GM18517 (cell line): Measurements from ENCODE around the gene HIGD1A.
A peak's percentile ranks its signal among the peaks of the same experiment; 100 is the strongest.

Experiments
- ATAC-seq: cut with Tn5 transposase; IDR thresholded peaks from one replicate; pipeline ENCODE4 v1.9.1; 2021; ENCODE audit warnings: mild to moderate bottlenecking, moderate library complexity; ENCODE audit not compliant: unreplicated experiment

The HIGD1A gene

DNA sequence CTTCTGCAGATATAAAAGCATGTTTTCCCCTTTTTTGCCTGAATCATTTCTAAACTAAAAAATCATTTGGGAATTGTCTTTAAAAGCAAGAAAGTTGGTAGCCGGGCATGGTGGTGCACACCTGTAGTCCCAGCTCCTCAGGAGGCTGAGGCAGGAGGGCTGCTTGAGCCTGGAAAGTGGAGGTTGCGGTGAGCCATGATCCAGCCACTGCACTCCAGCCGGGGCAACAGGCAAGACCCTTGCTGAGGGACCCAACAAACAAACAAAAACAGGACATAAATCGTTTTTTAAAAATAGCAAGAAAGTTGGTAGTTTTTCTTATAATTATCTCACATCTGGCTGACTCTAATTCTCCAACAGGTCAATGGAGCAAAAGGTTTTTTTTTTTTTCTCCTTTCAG is 2.5 kb downstream of the HIGD1A start:
- ATAC-seq: no peak

DNA sequence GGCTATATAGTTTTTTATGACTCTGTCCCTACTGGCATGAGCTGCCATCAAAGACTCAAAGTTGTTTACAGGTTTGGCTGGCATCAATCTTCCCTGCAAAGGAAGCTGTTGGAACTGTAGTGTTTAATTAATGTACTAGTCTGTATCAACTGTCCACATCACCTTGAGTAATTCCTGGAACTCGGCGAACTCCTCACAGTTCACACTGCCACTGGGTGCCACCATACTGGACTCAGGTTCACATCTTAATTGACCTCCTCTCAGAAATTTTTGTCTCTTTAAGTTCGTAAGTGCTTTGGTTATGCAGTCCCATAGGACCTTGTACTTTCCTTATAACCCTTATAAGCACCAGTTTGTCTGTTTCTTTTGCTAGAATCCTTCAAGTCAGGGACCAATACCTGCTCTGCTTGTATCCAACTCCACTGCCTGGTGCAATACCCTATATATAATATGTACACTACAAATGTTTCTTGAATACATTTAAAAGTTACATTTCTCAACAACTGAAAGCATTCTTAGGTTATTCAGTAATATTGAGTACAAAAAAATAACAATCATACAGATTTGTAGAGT is 3.2 kb downstream of the HIGD1A start:
- no peak for ATAC-seq

DNA sequence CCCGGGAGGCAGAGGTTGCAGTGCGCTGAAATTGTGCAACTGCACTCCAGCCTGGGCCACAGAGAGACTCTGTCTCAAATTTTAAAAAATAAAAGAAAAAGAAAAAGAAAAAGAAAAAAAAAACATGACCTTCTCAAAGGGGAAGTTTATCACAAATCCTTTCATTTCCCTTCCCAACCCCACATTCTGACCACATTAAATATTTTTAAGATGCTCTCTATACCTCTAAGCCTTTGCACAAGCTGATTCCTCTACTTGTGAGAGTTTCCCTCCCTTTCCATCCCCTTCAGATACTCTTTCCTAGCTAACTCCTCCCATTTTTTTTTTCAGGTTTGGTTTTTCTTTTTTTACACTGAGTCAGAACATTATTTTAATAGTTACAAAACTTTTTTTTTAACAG is 4.0 kb downstream of the HIGD1A start:
- no peak for ATAC-seq

DNA sequence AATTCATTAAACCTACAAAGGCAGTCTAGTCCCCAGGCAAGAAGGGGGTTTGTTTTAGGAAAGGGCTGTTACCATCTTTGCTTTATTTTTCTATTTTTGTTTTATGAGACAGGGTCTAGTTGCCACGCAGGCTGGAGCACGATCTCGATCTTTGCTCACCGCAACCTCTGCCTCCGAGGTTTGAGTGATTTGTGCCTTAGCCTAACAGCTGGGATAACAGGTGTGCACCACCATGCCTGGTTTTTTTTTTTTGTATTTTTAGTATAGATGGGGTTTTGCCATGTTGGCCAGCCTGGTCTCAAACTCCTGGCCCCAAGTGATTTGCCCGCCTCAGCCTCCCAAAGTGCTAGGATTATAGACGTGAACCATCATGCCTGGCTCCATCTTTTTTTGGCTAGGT is 4.9 kb downstream of the HIGD1A start:
- ATAC-seq: no peak

DNA sequence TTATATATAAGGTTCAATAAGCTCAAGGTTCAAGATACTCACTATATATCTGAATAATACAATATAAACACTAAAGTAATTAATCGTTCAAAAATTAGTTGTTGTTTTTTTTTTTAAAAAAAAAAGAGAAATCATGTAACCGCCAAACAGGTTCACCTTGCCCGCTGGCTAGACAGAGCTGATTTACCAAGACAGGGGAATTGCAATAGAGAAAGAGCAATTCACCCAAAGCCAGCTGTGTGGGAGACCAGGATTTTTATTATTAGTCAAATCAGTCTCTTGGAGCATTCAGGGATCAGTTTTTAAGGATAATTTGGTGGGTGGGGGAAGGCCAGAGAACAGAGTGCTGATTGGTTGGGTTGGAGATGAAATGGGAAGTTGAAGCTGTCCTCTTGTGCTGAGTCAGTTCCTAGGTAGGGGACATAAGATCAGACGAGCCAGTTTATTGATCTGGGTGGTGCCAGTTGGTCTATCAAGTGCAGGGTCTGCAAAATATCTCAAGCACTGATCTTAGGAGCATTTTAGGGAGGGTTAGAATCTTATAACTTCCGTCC is 7.9 kb downstream of the HIGD1A start:
- no peak for ATAC-seq

DNA sequence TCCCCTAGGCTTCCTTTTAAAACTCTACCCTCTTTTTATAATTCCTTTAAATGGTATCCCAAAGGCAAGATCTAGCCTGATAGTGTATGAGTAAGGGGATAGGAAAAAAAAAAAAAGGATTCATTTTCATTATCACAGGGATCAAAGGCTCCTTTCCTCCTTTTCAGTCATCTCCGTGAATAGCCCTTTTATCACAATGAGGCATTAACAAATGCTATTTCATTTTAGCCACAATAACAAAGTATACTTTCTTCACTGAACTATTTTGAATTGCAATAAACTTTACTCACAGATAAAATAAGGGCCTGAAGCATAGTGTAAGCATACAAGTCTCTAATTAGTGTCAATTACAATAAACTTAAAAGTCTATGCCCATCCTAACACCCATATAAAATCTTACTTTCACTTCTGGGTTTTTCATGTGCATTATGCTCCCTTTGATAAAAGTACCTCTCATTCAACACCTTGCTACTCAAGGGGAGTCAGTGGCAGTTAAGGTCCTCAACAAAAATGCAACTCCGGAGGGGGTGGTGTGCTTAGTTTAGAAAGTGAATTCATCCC is 8.6 kb downstream of the HIGD1A start:
- no peak for ATAC-seq

DNA sequence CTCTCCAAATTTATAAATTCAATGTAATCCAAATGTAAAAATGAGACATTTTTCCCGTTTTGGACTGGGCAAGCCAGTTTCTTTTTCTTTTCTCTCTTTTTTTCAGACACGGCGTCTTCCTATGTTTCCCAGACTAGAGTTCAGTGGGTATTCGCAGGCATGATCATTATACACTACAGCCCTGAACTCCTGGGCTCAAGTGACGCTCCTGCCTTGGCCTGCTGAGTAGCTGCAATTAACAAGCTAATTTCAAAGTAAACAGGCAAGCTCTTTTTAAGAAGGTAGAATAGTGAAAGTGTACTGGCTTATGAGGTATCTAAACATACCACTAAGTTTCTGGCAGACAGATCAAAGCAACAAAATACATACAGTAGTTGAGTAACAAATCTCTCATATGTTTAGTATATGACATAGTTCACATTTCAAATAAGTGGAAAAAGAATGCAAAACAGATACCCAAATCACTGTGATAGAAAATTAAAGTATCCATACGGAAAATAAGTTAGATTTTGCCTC is 13.5 kb downstream of the HIGD1A start:
- no peak for ATAC-seq

DNA sequence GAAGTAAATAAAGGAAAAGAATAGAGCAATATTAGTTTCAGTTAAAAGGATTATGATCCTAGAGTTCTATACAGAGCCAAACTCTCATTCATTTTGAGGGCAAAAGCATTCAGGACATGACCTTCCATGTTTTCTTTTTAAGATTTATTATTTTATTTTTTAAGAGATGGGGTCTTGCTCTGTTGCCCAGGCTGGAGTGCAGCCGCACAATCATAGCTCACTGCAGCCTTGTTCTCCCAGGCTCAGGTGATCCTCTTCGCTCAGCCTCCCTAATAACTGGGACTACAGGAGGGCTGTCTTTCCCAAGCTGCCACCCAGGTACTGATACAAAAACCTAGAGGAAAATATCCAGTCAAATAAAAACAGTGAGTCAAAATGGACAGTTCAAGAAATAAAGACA is 17.7 kb downstream of the HIGD1A start:
- ATAC-seq: no peak

DNA sequence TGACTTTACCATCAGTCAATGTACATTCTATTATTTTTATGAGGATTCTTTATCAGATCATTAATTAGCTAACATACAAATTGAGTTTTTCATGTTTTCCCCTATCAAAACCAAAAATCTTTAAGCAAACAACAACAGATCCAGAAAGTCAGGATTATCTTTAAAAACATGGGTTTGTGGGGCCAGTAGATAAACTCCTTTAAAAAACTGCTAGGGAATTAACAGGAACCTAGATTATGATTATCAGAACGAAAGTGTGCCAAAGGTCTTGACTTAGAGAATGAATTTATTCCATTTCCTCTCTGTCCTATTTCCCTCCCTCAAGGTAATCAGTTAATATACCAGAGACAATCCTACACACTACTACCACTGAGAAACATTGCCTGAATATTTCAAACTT is 18.1 kb downstream of the HIGD1A start:
- no peak for ATAC-seq

DNA sequence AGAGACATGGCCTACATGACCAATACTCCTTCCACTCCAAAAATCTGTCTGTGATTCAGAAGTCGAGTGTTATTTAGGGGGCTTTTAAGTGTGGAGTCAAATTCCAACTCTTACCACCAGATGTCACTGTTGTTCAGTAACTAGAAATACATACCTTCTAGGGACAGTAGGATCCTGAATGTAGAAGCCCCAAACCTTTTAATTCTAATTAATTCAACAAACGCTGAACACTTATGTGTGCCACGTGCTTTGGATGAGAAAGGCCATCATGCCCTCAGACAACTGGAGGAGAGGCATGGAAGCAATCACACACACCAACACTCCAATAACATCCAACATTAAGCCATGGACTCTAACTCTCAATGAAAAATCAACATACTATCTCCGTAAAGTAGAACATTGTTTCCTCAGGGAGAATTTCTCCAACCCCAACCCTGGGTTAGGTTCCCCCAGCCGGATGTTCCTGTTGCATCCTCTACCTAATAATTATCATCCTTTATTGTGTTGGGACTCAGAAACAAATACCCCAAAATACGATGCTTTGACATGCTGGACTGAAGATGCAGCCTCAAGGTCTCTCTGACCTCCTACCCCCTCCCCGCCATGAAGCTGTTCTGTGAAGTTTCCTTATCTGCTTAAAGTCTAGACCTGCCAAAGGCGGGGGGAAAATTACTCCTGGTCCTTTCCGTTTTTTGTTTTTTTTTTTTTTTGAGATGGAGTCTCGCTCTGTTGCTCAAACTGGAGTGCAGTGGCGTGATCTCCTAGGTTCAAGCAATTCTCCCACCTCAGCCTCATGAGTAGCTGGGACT is 23.2 kb downstream of the HIGD1A start:
- ATAC-seq: no peak

DNA sequence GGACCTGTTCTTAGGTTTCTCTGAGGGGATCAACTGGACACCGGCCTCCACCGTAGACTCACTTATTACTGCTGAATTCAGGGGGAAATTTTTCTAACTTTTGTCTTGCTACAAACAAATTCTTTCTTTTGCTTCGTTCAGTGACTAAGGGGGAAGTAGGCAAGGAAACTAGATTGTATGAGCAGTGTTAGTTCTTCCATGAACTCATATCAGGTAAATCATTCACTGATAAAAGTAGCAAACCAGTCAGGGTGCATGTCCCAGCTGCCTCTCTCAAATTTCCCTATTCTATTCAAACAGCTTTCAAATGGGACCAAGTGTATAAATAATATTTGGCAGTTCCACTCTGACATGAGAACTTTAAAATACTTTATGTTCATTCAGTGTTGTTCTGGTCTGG is 23.9 kb downstream of the HIGD1A start:
- no peak for ATAC-seq

DNA sequence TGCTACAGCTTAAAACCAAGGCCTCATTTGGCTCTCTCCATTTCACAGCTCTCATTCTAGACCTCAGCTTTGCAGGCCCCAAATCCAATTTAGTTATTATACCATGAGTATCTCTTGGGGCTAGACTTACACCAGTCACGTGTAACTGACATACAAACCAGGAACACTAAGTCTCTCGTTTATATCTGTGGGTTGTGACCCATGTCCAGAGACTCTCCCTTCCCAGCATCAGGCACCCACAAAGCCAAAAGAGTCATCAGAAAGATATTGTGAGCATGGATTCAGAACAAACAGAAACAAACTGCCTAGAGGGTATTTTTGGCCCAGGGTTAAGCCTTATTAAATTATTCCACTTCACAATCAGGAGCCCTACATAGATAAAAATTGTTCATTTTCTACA is 25.6 kb downstream of the HIGD1A start:
- no peak for ATAC-seq

DNA sequence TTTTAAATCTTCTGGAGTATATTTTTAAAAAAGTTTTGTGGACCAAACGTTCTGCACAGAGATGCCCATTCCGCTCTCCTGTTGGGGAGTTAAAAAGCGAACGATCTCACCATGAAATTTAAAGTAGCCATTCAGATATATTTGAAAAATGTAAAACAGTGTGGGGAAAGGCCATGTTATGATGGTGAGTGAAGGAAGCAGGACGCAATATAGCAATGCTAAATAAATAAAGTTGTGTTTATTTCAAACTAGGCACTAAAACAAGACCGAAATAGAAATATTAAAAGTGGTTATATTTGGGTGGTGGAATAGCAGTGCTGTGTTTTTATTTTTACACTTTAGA is 30.9 kb downstream of the HIGD1A start:
- ATAC-seq: peak; percentile 21

DNA sequence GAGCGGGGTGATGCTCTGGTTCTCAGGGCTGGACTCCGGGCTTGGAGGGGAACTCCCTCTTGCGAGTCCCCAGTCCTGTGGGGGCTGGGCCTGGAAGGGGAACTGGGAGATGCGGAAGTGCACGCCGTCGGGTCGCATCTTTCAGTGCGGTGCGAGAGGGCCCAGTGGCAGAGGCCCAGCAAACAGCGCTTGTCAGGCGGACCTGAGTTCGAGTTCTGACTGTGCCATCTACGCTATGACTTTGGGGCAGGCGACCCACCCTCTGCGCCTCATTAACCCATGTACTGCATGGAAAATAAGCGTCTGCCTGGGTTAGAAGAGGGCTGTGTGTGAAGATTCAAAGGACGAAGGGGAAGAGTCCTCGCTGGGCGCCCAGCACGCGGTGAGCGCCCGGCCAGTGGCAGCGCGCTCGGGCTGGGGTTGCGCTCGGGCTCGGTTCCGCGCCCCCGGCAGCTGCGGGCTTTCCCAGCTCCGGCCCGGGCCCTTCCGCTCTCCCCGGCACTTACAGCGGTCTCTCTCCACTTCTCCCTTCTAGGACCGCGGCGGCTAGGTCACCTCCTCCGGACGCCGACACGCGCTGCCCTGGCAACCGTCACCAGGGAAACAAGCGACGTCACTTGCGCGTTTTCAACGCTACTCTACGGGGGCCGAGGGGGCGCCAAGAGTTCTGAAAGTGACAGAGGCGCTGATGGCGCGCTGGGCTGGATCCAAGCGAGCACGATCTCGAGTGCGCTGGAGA is 31.5 kb downstream of the HIGD1A start, which contains the start of gene CCDC13:
TSS of gene CCDC13 (minus strand) at position 584 of the 739 bp plus-strand sequence. CDS start 14,908 bp downstream, outside the sequence.
- peak; percentile 91 for ATAC-seq

DNA sequence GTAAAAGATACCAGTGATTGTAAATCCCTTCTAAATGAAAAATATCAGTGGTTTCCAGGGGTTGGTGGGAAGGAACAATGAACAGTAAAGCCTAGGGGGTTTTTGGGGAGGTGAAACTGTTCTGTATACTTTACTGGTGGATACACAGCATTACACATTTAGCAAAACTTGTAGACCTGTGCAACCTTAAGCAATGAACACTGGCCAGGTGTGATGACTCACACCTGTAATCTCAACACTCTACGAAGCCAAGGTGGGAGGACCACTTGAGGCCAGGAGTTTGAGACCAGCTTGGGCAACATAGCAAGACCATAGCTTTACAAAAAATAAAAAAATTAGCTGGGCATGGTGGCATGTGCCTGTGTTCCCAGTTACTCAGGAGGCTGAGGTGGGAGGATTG is 33.0 kb downstream of the HIGD1A start:
- no peak for ATAC-seq

DNA sequence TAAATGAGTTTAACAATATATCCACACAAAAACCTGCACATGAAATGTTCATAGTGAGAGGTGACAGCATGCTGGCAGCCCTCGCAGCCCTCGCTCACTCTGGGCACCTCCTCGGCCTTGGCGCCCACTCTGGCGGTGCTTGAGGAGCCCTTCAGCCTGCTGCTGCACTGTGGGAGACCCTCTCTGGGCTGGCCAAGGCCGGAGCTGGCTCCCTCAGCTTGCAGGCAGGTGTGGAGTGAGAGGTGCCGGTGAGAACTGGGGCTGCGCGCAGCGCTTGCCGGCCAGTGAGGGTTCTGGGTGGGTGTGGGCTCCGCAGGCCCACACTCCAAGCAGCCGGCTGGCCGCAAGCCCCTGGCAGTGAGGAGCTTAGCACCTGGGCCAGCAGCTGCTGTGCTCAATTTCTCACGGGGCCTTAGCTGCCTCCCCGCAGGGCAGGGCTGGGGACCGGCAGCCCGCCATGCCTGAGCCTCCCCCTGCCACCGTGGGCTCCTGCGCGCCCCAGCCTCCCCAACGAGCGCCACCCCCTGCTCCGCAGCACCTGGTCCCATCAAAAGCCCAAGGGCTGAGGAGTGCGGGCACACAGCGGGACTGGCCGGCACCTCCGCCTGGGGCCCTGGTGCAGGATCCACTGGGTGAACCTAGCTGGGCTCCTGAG is 34.7 kb downstream of the HIGD1A start:
- no peak for ATAC-seq

DNA sequence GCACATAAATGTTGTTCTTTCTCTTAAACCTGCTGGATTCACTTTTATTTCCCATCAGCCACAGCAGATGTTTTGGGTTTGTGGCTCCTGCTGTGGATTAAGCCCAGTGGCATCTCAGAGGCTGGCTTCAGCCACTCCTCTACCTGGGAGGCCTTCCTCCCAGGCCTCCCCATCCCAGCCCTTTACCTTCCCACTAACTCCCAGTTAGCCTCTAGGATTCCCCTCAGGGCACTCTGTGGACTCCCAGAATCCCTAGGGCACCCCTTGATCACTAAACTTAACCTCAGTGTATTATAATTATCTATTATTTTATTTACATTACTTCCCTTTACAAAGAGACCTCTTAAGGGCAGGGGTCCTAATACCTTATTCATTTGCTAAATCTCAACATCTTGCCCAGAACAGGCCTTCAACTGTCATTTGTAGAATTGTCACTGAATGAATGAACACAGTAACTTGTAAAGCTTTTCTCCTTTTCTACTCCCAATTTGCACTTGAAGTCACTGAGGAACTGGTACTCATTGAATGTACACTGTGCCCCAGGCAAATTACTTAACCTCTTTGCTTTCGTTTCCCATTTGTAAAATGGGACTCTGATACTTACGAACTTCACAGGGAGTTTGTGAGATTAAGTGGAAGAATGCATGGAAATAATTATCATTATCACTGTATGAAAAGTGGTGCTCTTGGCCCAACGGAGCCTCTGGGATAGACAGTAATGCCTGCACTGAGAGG is 39.6 kb downstream of the HIGD1A start:
- ATAC-seq: no peak

DNA sequence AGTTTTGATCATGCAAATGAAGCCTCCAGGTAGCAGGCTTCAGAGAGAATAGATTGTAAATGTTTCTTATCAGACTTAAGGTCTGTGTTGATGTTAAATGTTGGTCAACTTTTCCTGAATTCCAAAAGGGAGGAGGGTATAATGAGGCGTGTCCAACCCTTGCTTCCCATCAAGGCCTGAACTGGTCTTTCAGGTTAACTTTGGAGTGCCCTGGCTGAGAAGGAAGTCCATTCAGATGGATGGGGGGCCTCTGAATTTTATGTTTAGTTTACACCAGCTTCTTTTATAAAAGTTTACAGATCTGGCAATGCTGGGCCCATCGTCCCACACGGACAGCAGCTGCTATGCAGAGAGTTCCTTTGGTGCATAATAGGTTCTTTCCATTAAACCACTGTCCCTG is 40.2 kb downstream of the HIGD1A start:
- ATAC-seq: no peak

DNA sequence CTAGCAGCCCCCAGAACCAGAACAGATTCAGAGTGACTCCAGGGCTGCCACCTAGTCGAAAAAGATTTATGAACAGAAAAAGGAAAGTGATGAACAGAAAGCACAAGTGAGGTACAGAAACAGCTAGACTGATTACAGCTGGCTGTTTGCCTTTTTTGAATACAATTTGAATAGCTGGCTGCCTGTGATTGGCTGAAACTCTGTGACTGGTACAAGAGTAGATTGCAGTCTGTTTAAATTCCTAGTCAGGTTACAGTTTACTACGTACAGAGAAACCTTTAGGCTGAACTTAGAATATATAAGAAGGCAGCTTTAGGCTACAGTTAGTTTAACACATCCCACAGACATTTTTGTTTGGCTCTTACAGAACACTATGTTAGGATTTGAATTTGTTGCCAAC is 41.3 kb downstream of the HIGD1A start:
- peak; percentile 46 for ATAC-seq
